ENCODE results near the gene MRPS10.
"Not testable (repeated sequence)": the region's sequence is repeated elsewhere in the genome, so short reads cannot be mapped to it uniquely, and the experiment has no call there.

Gene MRPS10

DNA sequence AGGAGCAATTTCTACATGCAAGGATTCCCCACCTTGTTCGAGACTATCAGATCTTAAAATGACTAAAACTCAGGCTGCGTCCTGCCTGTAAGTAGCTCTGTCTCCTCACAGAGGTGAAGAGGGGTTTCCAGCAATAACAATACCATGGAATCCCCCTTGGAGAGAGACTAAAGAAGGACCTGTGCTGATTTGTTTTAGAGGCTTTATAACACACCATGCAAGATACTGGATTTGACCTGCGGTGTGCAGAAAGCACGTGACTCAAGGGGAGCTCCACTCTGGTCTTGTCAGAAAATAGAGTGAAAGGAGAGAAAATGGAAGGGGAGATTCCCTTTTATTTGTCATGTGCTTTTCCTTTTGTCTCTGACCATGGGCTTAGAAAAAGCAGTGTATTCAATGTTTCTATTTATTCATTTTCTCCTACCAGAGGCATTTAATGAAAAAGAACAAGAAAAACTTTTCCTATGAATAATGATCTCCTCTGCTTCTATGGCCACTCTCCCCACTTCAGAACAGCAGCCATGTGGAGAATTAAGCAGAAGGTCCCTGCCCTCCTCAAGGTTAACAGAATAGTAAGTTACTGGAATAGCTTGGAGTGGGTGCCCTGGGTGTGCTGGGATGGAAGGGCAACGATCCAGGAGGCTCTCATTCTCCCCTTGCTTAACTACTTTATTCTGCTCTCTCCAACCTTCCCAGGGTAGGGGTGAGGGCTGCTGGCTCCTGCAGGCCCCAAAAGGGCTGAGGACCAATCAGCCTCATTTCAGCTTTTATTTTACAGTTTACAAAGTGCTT lies 19.2 kb upstream of the MRPS10 start:
- DNase-seq: no peak

DNA sequence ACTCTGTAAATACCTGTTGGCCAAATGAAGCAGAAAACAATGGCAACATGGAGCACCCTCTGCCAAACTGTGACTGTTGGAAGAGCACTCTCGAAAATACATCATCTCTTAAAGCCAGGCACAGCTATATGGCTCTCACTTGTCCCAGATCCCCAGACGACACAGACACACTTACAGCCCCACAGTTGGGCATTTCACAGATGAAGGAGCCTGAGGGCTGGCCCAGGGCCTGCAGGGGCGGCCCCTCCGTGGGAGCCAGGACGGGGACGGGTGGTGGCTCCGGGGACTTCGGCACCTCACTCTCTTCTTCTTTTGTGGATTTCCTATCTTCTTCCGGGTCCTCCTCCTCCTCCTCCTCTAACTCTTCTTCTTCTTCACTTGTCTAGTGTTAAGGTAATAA lies 18.4 kb upstream of the MRPS10 start:
- DNase-seq: no peak

DNA sequence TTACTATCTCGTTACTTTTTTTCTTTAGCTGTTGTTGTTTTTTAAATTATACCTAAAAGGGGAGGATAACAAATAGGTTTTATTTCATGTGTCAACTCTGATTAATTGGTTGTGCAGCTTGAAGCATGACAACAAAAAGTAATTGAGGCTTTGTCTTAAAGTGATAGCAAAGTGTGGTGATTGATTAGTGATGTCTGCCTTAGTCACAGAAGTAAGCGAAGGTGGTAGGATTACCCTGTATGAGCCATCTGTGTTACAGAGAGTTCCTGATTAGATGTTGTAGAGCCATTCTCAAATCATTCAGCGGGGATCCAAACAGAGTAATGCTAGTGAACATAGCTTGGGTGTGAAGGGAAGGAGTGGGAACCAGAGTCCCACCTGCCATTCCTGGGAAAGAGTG lies 14.4 kb upstream of the MRPS10 start:
- no peak for DNase-seq

DNA sequence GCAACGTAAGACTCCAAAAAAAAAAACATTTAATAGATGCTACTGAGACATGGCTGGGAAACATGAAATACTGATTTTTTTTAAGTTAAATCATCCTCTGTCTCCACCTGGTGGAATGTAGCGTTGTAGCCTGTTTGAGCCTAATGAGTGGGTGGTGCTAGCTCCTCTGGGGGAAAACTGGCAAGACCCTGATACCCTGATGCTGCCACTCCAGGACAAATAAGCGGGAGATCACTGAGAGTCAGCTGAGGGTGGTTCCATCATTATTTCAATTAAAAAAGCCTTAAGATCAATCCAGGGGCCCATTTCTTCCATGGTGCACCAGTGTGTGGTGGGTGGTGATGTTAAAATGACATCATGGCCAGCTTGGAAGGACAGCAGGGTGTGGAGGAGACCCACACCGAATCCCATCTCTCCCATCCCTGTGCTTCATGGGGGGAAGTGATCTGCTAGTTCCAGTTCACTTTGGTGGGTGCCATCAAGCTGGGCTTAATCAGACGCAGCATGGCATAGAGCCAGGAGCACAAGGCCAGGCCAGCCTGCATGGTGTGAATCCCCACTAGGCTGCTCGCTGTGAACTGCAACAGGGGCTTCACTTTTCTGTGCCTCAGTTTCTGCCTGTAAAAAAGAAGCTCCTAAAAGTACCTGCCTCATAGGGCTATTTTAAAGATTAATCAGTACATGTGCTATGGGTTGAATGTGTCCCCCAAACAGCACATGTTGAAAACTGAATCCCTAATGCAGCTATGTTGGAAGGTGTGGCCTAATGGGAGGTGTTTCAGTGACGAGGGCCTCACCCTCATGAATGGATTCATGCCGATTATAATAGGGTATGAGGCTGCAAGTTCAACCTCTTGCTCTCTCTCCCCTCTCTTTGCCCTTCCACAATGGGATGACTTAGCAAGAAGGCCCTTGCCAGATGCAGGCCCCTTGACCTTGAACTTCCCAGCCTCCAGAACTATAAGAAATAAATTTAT lies 13.0 kb upstream of the MRPS10 start:
- no peak for DNase-seq

DNA sequence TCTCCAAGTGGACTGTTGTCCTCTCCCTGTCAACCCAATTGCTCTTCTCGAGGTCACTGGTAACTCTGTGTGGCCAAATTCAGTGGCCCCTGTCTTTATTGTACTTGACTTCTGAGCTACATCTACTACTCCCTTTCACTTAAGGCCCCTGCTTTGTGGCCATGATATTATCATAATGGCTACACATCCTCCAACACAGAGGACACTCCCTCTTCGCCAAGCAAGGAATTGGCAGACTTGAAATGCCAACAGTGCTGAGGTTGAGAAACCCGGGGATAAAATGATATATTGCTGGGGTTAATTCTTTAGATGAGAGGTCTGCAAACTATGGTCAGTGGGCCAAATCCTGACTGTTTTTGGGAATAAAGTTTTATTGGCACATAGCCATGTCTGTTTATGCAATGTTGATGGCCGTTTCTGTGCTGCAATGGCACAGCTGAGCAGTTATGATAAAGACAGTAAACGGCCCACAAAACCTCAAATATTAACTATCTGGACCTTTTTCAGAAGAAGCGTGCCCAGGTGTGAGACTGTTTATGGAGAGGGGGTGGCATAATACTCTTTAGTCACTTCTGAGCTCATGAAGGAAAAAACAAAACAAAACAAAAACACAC lies 12.0 kb upstream of the MRPS10 start:
- no peak for DNase-seq

DNA sequence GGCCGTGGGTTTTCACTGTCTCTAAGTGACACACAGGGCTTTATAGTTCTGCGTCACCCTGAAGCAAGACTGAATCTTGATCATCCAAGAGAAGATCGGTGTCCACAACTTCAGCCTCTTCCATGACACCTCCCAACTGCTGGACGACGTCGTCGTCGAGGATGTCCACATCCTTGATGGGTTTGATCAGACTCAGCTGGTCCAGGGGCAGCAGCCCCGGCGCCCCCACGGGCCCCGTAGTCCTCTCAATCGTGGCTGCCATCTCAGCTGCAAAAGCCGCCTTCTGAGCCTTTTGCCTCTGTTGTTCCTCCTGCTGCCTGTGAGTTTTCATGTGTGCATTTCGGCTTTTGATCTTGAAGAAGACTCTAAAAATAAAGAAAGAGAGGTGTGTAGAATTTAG lies 10.6 kb upstream of the MRPS10 start:
- no peak for DNase-seq

DNA sequence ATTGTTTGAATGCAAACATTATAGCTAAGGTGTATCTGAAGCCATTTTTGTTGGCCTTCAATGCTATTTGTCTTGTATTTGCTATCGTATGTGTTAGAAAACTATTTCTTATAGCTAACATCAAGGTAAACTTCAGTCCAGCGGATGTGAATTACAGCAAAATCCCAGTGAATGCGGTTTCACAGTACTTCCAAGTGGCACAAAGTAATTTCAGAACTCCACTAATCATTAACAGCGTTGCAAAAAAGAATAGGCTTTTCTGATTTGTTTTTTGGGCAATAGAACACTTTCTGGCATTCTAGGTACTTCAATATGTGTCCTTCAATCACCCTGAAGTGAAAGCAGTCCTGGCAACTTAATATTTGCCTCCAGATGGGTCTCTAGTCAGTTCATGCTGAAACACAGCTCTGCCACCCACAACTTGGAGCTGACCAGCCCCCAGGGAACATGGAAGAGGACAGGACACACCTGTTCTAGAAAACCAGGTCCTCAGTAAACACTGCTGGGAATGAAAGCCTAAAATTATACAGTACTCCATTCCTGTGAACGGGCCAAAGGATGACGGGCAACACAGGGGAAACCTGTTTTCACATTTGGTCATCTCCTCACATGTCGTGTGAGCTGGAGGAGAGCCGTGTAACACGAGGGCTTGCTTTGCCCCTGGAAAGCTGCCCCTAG lies 9.7 kb upstream of the MRPS10 start:
- no peak for DNase-seq

DNA sequence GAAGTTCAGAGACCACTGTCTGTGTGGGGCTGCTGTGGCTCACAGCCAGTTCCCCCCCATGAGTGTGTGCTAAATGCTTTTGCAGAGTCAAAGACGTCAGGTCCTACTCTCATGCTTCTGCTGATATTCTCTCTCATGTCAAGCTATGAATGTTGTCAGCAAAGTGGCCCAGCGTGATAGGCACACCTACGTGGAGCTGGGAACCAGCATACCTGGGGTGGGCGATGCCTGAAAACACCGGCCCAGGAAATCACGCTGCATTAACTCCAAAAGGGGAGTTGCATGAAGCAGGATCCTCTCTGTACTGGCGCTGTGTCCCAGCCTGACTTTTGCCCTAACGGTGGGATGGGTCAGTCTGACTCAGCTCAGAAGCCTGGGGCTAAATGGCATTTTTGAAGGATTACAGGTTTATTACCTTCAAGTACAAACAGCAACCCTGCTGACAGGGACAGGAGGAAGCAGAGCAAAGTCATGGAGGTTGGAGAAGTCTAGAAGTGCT lies 9.0 kb upstream of the MRPS10 start:
- no peak for DNase-seq

DNA sequence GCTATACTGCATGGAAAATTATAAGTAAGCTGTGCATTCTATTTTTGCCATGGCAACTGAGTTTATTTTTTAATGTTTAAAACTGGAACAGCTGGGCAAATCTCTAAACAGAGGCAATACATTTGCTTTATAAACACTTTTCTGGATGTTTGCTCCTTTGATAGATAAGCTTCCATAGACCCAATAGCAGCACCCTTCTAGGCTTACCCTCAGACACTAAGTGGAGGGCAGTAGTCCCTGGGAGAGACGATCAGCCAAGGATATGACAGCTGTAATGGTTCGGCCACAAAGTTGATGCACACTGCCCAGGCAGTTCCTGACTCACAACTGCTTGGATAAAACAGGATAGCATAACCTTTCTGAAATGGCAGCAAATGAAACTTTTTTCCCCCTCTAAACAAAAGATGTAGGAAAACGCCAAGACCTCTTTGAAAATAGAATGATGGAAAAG lies 8.5 kb upstream of the MRPS10 start:
- DNase-seq: no peak

DNA sequence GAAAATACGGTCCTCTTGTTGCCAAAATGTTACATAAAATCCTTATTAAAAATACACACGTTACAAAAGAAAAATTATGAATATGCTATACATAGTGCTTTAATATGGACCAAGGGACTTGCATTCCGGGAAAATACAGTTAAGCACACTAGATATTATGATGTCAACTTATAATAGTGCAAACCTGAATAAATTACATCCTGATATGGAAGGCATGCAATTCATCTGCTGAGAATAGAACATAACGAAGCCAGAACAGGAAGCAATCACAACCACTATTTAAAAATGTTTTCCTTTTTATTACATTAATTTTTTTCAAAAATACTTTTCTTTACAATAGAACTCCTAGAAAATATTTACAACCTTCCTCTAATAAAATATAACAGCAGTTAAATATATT lies 7.8 kb upstream of the MRPS10 start:
- DNase-seq: no peak

DNA sequence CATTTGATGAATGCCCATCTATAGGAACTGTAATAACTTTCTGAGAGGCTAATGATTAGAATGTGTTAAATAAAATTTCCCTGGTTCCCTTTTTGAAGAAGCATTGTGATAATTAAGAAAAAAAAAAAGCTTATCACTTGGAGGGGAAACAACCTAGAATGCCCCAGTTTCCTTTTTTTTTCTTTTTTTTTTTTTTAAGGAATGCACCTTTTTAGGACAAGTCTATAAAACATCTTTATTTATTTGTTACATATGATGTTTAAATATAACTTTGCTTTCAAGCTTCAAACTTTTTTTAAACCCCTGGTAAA lies 7.3 kb upstream of the MRPS10 start:
- no peak for DNase-seq

DNA sequence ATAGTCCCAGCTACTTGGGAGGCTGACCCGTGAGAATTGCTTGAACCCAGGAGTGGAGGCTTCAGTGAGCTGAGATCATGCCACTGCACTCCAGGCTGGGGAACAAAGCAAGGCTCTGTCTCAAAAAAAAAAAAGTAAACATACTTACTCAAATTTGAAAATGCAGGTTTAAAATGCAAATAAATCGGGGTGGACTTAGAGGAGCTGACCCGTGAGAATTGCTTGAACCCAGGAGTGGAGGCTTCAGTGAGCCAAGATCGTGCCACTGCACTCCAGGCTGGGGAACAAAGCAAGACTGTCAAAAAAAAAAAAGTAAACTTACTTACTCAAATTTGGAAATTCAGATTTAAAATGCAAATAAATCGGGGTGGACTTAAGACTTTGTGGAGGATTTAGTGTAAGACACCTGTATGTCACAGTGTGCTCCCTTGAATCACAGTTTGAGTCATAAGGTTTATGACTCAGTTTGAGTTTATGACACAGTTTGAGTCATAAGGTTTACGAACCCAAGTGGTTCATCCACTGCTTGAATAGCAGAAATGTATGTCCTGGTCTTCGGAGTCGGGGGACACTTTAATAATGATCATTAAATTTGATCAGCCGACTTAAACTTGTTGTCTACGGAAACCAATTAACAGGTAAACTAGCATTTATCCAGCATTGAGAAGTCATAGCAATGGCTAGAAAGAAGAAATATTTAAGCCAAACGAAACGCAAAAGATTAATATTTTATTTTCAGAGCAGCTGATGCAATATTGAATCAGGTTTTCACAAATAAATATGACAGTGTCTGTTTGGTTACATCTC lies 6.8 kb upstream of the MRPS10 start:
- DNase-seq: no peak

DNA sequence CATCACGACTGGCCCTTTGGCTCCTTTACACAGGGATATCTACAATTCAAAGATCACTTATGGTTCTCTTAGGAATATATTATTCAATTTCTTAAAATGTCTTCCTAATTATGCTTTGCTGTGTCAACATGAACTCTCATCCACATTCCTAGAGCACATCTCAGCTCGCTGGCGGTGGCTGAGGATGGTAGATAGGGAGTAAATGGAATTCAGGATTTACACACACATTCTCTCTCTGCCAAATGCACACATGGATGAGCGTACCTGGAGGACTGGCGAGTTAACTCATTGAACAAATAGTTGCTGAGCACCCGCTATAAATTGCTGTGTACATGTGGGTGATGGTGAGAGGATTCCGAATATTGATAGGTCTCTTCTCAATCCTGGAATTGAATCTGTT lies 4.8 kb upstream of the MRPS10 start:
- no peak for DNase-seq

DNA sequence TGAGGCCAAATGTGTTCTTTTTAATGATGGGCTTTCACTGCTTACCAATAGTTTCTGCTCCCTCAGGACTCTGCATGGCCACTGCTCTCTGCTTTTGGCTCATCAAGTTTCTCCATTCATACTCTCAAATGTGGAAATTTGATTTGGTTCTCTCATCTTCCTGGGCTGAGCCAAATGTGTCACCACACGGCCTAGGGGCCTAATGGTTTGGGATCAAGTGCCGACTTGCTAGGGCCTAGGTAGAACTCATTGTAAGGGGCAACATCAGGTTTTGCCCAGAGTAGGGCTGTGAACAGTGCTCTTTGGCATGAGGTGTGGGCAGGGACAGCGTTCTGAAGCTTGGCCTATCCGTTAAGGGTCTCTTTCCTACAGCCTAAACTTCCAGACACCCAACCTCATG lies 3.9 kb upstream of the MRPS10 start:
- no peak for DNase-seq

DNA sequence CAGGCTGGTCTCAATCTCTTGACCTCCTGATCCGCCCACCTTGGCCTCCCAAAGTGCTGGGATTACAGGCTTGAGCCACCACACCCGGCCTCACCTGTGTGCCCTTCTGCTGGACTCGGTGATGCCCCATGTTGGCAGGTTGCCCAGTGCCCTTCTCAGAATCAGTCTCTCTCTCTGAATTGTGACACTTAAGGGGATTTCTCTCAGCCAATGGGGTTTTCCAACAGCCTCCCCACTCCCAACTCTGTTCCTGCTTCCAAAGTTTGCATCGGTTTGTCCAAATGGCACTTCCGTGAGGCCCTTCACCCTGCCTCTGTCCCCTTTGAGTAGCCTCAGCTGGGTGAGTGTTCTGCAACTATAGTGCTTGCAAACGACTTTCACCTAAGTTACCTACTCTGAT lies 3.1 kb upstream of the MRPS10 start:
- no peak for DNase-seq

DNA sequence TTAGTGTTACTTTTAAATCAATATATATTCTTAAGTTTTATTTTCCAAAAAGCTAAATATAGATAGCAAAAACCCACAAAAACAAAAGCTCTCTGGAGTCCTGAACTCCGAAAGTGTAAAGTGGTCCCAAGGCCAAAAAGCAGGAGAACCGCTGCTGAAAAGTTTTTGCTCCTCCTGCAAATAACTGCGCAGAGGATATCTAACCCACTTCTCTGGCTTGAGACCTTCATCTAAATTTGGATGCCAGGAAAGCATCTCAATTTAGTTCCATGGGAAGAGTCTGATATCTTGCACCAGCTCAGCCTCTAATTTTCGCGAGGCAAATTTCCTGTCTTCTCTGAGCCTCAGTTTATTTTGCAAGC lies 523 bp downstream of the MRPS10 start:
- no peak for DNase-seq

DNA sequence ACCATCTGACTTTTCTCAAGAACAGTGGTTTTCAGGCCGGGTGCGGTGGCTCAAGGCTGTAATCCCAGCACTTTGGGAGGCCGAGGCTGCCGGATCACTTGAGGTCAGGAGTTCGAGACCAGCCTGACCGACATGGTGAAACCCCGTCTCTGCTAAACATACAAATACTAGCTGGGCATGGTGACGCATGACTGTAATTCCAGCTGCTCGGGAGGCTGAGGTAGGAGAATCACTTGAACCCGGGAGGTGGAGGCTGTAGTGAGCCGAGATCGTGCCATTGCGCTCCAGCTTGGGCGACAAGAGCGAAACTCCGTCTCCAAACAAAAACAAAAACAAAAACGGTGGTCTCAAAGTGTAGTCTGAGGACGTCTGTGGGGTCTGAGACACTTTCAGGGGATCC lies 1.2 kb downstream of the MRPS10 start:
- DNase-seq: not testable (repeated sequence)

DNA sequence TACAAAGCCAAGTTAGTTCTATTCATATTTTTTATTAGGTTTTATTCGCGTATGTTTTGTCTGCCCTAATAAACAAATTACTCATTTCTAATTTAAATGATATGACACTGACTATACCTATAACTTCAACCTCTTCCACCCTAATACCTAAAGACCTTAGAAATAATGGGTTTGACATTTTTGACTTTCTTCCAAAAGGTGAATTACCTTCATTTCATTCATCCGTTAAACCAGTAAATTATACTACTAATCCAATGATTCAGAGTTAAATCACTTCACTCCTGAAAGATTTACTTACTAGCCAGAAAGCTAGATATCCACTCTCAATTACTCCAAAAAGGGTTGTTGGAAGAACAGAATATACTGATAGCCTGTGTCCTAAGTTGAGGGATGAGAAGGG lies 5.2 kb downstream of the MRPS10 start:
- DNase-seq: no peak

DNA sequence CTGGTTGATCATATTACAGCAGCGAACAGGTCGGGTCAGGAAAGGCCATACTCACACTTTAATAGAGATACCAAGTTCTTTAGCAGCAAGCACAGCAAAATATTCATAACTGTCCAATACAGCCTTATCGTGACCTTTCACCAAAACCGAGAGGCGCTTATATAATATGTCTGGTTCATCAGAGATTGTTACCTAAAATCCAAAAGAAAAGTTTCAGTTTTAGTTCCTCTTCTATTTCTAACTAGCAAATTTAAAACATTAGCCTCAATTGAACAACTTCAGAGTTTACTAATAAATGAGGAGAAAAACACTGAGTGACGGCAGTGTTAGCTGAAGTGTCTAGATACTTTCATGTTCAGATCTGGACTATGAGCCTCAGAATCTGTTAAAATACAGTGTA lies 5.9 kb downstream of the MRPS10 start:
- DNase-seq: no peak

DNA sequence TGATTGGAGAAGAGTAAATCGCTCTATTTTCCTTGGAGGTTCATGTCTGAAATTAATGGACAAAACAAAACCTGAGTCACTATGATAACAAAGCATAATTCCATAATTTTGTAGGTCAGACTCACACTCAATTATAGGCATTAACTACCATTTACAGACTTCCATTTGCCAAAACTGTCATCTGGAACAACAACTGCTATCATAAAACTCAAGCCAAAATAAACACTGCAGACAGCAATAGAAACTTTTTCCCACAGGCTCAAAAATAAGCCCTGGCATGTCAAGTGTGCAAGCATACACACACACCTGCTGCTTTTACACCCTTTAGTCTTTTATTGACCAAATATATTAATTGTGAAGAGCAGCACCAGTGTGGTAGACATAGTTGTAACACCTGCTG lies 7.1 kb downstream of the MRPS10 start:
- no peak for DNase-seq

DNA sequence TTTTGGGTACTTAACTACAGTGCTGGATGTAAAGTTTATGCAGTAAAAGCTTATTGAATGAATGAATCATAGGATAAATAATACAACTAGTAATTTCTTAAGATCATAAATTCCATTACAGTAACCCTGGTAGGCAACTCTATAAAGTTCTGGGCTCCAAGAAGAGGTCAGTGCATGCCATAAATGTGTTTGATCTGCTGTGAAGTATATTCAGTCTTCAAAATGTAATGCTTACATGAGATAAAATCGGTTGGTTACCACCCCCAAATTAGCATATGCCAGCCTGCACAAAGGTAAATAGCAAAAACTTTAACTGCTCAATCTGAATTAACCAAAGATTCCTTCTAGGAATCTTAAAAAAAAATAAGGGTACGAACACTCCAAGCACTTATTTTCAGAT lies 10.1 kb downstream of the MRPS10 start:
- DNase-seq: not testable (repeated sequence)

DNA sequence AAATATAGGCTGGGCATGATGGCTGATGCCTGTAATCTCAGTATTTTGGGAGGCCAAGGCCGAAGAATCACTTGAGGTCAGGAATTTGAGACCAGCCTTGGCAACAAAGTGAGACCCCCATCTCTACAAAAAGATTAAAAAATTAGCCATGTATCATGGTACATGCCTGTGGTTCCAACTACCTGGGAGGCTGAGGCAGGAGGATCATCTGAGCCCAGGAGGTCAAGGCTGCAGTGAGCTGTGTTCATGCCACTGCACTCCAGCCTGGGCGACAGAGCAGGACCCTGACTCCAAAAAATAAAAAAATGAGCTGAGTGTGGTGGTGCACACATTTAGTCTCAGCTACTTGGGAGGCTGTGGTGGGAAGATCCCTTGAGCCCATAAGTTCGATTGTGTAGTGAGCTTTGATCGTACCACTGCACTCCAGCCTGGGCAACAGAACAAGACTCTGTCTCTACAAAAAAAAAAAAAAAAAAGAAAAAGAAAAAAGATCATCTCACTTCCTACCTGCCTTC lies 12.8 kb downstream of the MRPS10 start:
- no peak for DNase-seq
